Neuron (in vitro differentiated cells): Measurements from ENCODE around the gene PALLD.

Source experiments
- H2AFZ ChIP-seq: one replicate; pipeline ENCODE4 v1.6.1; 2013; ENCODE audit warnings: low read depth, mild to moderate bottlenecking, inconsistent platforms, low read length, moderate library complexity
- H3K27me3 ChIP-seq: one replicate; pipeline ENCODE4 v1.6.1; 2013; ENCODE audit warnings: low read length; ENCODE audit not compliant: insufficient read depth
- H3K36me3 ChIP-seq: one replicate; pipeline ENCODE4 v1.6.1; 2013; ENCODE audit warnings: low read length; ENCODE audit not compliant: insufficient read depth
- H3K4me1 ChIP-seq: one replicate; pipeline ENCODE4 v1.6.1; 2013; ENCODE audit warnings: low read length; ENCODE audit not compliant: insufficient read depth
- H3K4me3 ChIP-seq: 2 replicates; pipeline ENCODE4 v1.5.1; 2013; ENCODE audit warnings: mild to moderate bottlenecking, low read length, moderate library complexity
- H3K9me3 ChIP-seq: one replicate; pipeline ENCODE4 v1.6.1; 2013; ENCODE audit warnings: low read length

Gene PALLD

DNA sequence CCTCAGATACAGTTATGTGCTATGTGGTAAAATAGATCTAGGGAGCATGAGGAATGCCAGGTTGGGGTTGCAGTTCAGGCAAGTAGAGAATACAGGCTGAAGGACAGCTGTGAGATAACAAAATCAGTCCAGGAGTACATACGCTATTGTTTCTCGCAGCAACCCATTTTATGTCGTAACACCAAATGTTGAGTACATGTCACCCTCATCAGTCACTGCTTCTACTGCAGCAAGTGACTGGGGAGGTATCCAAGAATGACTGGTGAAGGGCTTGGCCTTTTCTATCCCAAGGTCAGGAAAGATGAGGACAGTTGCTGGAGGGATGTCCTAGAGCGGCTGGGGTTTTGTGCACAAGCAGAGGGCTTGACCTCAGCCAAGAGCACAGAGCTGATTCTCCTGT is 341.1 kb downstream of the PALLD start:
- H3K27me3 ChIP-seq = no peaks in the 10 kb centered on the region
- peaks cover 29% of the 10 kb centered on the region for H3K36me3 ChIP-seq
- H3K9me3 ChIP-seq = no peaks in the 10 kb centered on the region
- no peak overlapping the region for H3K4me3 ChIP-seq
- no peak overlapping the region for H2AFZ ChIP-seq
- H3K4me1 ChIP-seq = peaks cover 9% of the 10 kb centered on the region

DNA sequence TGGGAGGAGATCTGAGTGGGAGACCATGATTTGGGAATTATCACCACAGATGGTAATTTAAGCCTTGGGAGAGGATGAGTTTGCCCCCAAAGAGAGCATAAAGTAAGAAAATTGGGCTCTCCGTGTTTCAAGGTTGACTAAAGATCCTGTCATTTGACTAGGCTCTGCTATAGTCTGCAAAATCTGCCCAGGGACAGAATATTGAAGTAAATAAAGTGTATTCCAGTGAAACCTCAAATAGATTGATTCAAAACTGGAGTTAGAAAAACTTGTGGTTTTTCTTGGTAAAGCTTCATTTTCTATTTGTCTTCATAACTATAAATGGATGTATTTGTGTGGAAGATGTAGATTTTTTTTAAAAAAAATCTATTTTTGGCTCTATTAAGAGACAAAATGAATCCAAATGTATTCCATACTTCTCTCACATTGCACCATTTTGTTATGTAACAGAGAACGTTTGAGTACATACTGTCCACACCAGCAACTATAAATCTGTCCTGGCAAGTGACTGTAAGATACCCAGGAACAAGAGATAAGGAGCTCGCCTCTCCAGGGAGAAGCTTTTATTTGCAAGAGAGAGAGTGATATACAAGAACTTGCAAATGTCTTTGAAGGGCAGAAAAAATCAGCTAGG is 343.0 kb downstream of the PALLD start:
- Histone ChIP-seq H3K27me3 (no peaks in the 10 kb centered on the region), H3K36me3 (peaks cover 35% of the 10 kb centered on the region), H3K4me3 (no peak overlapping the region), H3K9me3 (no peaks in the 10 kb centered on the region), H2AFZ (no peak overlapping the region), H3K4me1 (no peaks in the 10 kb centered on the region)

DNA sequence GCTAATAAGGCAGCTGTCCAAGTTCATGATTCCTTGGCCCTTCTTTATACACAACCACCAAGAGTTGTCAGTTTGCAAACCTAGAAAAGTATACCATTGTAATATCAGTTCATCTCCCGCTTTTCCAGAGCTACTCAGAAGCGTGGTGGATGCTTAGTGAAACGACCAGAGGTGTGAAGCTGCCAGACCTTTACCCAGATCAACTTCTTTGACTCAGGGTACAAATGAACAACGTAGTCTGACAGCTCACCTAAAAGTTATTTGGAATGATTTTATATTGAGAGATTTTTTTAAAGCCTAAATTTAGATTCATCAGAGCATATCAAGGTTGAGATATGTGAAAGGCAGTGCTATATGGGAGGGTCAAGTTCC is 343.5 kb downstream of the PALLD start:
- Histone ChIP-seq H3K9me3 (no peaks in the 10 kb centered on the region), H2AFZ (no peak overlapping the region), H3K4me1 (no peaks in the 10 kb centered on the region), H3K4me3 (no peak overlapping the region), H3K27me3 (no peaks in the 10 kb centered on the region), H3K36me3 (peaks cover 35% of the 10 kb centered on the region)

DNA sequence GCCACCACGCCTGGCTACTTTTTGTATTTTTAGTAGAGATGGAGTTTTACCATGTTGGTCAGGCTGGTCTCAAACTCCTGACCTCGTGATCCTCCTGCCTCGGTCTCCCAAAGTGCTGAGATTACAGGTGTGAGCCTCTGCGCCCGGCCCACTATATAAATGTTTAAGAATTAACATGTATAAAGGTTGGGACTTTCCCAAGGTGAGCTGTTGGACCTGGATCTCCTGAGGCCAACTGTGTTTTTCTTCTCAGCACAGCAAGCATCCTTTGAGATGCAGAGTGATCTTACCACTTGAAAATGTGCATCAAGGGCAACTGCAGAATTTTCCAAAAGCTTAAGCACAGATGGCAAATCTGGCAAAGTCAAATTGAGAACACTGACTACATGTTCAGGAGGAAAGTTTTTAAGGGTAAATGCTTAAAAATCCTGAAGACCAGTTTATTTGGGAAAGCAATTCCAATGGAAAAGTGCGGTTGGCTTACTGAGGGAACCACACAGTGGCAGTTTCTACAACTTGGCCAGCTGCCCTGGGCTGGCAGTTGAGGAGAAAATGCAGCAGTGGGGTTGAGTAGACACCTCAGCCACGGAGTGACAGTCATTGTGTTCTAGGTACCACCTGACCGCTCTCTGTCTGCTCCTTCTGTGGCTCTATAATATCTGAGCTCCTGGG is 344.3 kb downstream of the PALLD start:
- no peaks in the 10 kb centered on the region for H3K4me1 ChIP-seq
- H3K36me3 ChIP-seq = peaks cover 35% of the 10 kb centered on the region
- H3K27me3 ChIP-seq = no peaks in the 10 kb centered on the region
- H3K4me3 ChIP-seq = no peak overlapping the region
- no peak overlapping the region for H2AFZ ChIP-seq
- H3K9me3 ChIP-seq = no peaks in the 10 kb centered on the region

DNA sequence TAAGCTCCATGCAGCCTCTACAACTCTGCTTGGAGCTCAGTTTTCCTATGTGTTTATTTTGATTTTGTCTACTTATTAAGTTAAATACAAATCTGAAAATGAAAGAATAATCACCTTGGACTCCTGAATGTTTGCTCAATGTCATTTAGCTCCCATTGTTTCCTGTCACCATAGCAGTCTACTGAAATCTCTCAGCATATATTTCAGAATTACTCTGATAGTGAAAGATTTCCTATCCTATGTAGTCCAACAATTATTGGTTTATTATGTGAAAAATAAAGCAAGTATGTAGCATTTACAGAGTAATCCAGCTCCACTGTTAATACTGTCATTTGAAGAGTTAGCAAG is 344.8 kb downstream of the PALLD start:
- no peaks in the 10 kb centered on the region for H3K9me3 ChIP-seq
- H3K4me1 ChIP-seq = no peaks in the 10 kb centered on the region
- no peak overlapping the region for H3K4me3 ChIP-seq
- no peaks in the 10 kb centered on the region for H3K27me3 ChIP-seq
- no peak overlapping the region for H2AFZ ChIP-seq
- peaks cover 31% of the 10 kb centered on the region for H3K36me3 ChIP-seq

DNA sequence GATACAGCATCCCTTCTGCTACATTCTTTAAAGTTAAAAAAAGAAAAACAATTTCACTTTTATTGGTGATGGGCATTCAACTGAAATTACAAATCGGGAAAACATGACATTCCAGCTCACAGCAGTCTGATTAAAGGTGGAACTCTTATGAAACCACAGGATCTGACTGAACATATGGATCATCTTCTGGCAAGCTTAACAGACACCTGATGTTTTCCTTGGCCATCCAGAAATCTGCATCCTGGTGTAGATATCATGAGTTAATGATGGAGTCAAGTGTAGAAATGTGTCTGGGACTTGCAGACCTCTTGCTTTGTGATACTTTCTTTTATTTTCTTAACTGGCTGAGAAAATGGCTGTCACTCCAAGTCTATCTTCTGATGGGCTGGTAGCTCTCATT is 345.3 kb downstream of the PALLD start:
- no peak overlapping the region for H3K4me3 ChIP-seq
- H2AFZ ChIP-seq = no peak overlapping the region
- no peaks in the 10 kb centered on the region for H3K9me3 ChIP-seq
- H3K36me3 ChIP-seq = peaks cover 31% of the 10 kb centered on the region
- H3K4me1 ChIP-seq = no peaks in the 10 kb centered on the region
- H3K27me3 ChIP-seq = no peaks in the 10 kb centered on the region

DNA sequence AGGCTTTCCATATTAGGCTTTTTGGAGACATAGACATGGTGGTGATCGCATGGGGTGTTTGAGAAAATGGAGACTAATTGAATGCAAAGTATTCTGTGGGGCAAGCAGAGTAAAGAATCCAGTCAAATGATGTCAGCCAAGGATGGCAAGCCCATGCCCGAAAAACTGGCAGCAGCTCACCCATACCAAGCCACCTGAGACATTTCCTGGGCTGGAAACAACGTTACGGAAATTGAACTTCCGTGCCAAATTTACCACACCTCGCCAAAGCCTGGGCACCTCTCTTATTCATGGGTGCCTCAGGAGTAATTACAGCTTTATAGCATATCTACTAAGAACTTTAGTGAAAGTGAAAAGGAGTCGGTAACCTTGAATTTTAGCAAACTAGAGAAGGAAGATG is 346.8 kb downstream of the PALLD start:
- no peaks in the 10 kb centered on the region for H3K9me3 ChIP-seq
- H2AFZ ChIP-seq = no peak overlapping the region
- no peak overlapping the region for H3K4me3 ChIP-seq
- H3K36me3 ChIP-seq = peaks cover 24% of the 10 kb centered on the region
- no peaks in the 10 kb centered on the region for H3K27me3 ChIP-seq
- peaks cover 6% of the 10 kb centered on the region for H3K4me1 ChIP-seq

DNA sequence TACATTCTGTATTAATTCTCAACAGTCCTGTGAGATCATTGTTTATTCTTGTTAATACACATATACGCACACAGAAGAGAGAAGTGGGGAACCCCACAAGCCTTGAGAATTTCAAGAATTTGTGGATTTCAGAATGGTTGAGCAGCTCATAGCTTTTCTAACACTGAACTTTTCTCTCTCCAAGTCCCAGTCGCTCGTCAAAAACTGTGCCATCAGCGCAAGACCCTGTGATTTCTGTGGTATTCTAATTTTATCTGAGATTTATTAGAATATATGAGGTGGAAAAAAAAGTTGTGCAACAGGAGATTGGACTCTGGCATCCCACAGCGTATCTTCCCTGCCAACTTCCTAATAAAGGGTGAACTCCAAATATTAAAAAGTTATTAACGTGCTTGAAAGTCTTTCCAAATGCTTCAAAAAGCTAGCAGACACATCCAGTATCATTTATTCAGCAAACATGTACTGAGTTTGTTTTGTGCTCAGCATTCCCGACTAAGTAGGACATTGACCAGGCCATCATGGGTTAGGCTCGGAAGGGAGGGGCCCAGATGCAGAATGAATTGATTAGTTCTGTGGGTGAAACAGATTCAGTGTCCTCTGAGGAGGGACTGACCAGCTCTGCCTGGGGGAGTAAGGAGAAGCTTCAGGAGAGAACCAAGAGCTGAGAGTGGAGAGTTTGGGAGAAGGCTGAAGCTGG is 347.6 kb downstream of the PALLD start:
- Histone ChIP-seq H3K27me3 (no peaks in the 10 kb centered on the region), H2AFZ (no peak overlapping the region), H3K36me3 (peaks cover 24% of the 10 kb centered on the region), H3K4me3 (no peak overlapping the region), H3K9me3 (no peaks in the 10 kb centered on the region), H3K4me1 (peaks cover 15% of the 10 kb centered on the region)

DNA sequence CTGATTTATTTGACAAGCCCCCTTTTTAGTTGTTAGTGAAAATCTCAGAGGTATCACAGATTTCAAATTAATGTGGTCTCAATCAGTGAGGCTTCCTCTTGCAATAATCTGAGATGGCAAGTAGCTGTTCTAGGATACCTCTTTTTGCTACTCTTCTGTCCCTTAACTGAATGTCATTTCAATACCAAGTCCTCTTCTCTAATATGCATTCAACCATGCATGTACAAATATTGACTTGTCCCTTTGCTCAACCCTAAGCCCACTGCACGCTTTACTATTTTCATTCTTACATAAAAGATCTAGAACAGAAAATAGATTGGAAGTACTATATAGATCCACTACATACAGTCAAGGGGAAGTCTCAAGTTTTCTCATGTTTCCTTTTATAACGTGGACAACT is 349.0 kb downstream of the PALLD start:
- H3K9me3 ChIP-seq = no peaks in the 10 kb centered on the region
- H3K4me3 ChIP-seq = no peak overlapping the region
- H2AFZ ChIP-seq = no peak overlapping the region
- H3K27me3 ChIP-seq = no peaks in the 10 kb centered on the region
- H3K4me1 ChIP-seq = peaks cover 18% of the 10 kb centered on the region
- peaks cover 20% of the 10 kb centered on the region for H3K36me3 ChIP-seq

DNA sequence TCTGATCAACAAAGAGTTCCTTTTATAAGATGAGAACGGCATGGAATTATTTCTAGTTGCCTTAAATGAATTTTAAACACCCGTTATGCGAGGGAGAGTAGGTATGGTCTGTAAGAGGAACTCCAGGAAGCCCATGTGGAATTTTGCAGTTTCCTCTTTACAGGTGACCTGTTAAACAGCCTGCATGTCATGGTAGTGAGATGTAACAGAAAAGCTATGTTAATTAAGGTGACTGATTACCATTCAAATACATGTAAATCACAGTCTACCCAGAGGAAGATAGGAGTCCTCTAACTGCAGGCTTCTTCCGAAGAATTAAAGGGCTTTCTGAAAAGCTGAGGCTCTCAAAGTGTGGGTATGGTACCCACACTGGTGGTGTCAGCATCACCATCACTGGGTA is 349.6 kb downstream of the PALLD start:
- no peaks in the 10 kb centered on the region for H3K9me3 ChIP-seq
- H2AFZ ChIP-seq = no peak overlapping the region
- no peaks in the 10 kb centered on the region for H3K27me3 ChIP-seq
- peaks cover 18% of the 10 kb centered on the region for H3K4me1 ChIP-seq
- H3K4me3 ChIP-seq = no peak overlapping the region
- peaks cover 20% of the 10 kb centered on the region for H3K36me3 ChIP-seq

DNA sequence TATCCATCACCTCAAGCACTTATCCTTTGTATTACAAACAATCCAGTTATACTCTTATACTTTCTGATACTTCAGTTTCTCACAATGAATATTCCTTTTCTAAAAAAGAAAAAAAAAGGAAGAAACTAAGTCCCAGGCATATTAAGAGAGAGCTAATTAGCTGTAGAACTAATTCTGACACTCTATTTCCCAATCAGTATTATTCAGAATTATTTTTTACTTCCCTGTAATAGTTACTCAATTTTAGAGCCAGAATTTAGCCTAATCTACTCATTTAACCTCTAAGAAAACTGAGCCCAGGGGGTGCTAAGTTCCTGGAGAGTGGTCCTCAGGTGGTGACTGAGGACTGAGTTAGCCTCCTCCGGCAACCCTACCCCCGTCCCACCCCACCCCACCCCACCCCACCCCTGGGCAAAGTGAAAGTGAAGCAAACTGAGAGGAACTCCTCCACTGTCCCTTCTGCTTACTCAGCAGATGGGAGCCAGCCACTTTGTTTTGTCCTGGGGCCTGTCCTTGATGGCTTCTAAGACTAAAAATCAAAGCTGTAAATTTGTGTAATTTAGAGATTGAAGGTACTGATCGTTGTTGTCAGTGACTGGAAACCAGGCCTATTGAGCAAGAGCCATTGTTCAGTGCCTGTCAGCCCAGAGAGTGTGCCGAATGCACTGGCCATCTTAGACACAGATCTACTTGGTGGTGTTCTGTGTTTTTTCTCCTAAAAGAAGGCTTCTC is 351.1 kb downstream of the PALLD start:
- no peaks in the 10 kb centered on the region for H3K9me3 ChIP-seq
- peak overlapping the region; percentile 29 for H3K4me3 ChIP-seq
- H3K27me3 ChIP-seq = no peaks in the 10 kb centered on the region
- H3K4me1 ChIP-seq = peaks cover 18% of the 10 kb centered on the region
- H2AFZ ChIP-seq = no peak overlapping the region
- H3K36me3 ChIP-seq = peaks cover 9% of the 10 kb centered on the region

DNA sequence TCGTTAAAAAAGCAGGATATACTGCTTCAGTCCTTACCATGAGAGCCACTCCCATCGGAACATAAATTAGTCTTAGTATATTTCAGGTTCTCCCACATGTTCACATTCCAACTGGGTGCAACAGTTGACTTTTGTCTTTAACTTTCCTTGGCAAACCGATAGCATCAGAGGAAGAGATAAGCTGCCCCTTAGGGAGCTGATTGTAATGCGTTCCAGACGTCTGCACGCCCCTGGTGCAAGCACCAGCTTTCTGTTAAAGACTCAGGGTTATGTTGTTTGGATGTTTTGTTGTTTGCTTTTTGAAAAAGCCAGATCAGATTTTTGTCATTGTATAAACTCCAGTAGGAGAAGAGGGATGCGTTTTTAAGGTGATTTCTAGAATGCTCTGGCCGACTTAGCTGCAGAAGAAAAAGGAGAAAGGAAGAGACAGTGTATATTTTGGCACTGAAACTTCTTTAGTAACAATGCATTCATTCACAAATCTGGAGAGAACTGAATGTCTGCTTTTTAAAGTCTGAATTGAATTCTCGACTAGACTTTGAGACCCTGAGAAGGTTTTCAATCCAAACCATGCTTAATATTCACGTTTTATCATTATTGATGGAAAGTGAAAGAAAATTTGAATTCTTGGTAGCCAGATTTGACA is 352.3 kb downstream of the PALLD start:
- Histone ChIP-seq H3K4me3 (no peak overlapping the region), H3K36me3 (peaks cover 10% of the 10 kb centered on the region), H3K4me1 (peaks cover 18% of the 10 kb centered on the region)

DNA sequence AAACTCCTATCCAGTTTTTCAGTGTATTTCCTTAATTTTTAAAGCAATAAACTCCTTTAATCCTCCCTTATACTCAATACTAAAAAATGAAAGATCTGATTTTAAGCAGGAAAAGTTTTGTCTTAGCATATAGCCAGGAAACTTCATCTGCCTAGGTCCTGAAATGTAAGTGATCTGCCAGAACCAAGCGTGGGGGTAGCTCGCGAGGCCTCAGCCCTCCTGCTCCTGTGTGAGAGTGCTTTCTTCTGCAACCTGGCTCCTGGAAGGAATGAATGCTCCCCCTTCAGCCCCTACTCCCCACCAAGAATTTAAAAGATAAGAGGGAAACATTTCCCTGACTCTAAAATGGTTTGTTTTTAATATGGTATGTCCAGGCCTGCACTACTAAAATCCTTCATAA is 353.1 kb downstream of the PALLD start:
- no peaks in the 10 kb centered on the region for H3K9me3 ChIP-seq
- H3K4me3 ChIP-seq = no peak overlapping the region
- H3K27me3 ChIP-seq = no peaks in the 10 kb centered on the region
- H3K4me1 ChIP-seq = peaks cover 18% of the 10 kb centered on the region
- H3K36me3 ChIP-seq = peaks cover 15% of the 10 kb centered on the region
- no peak overlapping the region for H2AFZ ChIP-seq

More for the DNA sequence above, 352.3 kb downstream of the PALLD start:
- Histone ChIP-seq H3K9me3 (no peaks in the 10 kb centered on the region), H3K27me3 (no peaks in the 10 kb centered on the region), H2AFZ (no peak overlapping the region)
